GM12878 (cell line): ENCODE measurements around the gene CD7.

Experiments
- CEBPB ChIP-seq, 2 experiments: fragments of 150-350 bp in 1 of 2; IDR thresholded peaks; 2 replicates each; pipeline ENCODE4 v1.6.1; 2012 to 2014; ENCODE audit warnings: low read depth in 2 of 2, low read length in 2 of 2, borderline replicate concordance in 1 of 2, inconsistent platforms in 1 of 2
- CREB1 ChIP-seq: IDR thresholded peaks from 2 replicates; pipeline ENCODE4 v1.6.1; 2012; ENCODE audit warnings: low read depth, mild to moderate bottlenecking, inconsistent platforms
- GABPA ChIP-seq: IDR thresholded peaks from 2 replicates; pipeline ENCODE4 v1.6.1; 2014; ENCODE audit warnings: antibody characterized with exemption, low read depth, mild to moderate bottlenecking, inconsistent platforms
- JUND ChIP-seq: IDR thresholded peaks from 2 replicates; pipeline ENCODE4 v1.6.1; 2012; ENCODE audit warnings: low read depth, mild to moderate bottlenecking, low read length, improper control_type of control experiment, moderate library complexity
- POLR2A ChIP-seq: IDR thresholded peaks from 2 replicates; pipeline ENCODE4 v1.6.1; 2011; ENCODE audit warnings: low read depth, mild to moderate bottlenecking, low read length
- POLR2AphosphoS5 ChIP-seq: IDR thresholded peaks from 2 replicates; pipeline ENCODE4 v1.6.1; 2011; ENCODE audit warnings: mild to moderate bottlenecking, low read length, inconsistent platforms
- RAD51 ChIP-seq: fragments of 450-650 bp; IDR thresholded peaks from 2 replicates; pipeline ENCODE4 v1.6.1; 2016; ENCODE audit warnings: moderate library complexity, mild to moderate bottlenecking, inconsistent platforms
- STAT3 ChIP-seq: IDR thresholded peaks from 2 replicates; pipeline ENCODE4 v1.6.1; 2011; ENCODE audit warnings: low read depth, low read length, improper control_type of control experiment
- TF ChIP-seq, protein P1 (sequence below), 3 experiments: IDR thresholded peaks in 2 of 3; conservative IDR thresholded peaks in 1 of 3; 2 replicates each; pipeline ENCODE4 v1.5.1; 2011; ENCODE audit warnings: low read depth in 3 of 3, low read length in 3 of 3, mild to moderate bottlenecking in 3 of 3, control low read depth in 2 of 3, moderate library complexity in 2 of 3, inconsistent platforms in 1 of 3, mixed read lengths in 1 of 3; ENCODE audit not compliant: control insufficient read depth in 2 of 3, insufficient read depth in 1 of 3; ENCODE audit errors: extremely low read depth in 1 of 3

DNA sequence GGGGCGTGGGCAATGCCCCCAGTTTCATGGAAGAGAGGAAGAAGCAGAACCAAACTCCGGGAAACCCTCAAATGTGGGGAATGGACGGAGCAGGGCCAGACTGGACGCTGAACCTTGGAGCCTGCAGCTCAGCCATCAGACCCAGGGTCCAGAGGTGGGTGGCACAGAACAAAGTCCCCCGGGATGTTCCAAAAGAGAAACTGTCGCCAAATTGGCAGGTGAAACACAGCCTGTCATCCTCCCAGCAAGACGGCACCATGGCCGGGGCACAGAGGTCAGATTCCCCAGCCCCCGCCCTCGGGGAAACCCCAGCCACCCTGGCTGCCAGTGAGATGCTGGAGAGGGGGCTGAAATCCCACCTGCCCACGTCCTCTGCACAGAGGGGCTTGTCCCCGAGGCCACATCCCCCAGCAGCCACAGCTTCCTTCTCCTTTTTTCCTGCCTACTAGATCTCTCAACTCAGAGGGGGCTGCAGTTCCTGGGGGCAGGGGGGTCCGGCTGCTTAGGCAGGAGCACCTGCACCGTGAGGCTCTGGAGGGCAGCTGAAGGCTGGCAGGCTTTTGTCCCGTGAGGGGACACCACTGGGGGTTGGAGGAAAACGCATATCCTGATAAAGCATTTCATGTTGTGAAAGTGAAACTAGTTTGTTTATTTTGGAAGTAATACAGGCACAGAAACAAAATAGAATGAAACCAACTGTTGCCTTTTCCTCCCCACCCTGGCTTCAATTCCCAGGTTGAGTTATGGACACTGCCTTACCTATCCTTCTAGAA lies 17.4 kb upstream of the CD7 start:
- TF ChIP-seq GABPA (no peak), RAD51 (no peak), CEBPB (IDR thresholded peaks at IDR 0.05; ENCODE audit: borderline replicate concordance in 1 of 2, low read depth in 2 of 2, low read length in 2 of 2) (no peak), CREB1 (no peak), JUND (no peak), STAT3 (no peak), POLR2AphosphoS5 (no peak), POLR2A (no peak)
- TF ChIP-seq, protein P1, sequence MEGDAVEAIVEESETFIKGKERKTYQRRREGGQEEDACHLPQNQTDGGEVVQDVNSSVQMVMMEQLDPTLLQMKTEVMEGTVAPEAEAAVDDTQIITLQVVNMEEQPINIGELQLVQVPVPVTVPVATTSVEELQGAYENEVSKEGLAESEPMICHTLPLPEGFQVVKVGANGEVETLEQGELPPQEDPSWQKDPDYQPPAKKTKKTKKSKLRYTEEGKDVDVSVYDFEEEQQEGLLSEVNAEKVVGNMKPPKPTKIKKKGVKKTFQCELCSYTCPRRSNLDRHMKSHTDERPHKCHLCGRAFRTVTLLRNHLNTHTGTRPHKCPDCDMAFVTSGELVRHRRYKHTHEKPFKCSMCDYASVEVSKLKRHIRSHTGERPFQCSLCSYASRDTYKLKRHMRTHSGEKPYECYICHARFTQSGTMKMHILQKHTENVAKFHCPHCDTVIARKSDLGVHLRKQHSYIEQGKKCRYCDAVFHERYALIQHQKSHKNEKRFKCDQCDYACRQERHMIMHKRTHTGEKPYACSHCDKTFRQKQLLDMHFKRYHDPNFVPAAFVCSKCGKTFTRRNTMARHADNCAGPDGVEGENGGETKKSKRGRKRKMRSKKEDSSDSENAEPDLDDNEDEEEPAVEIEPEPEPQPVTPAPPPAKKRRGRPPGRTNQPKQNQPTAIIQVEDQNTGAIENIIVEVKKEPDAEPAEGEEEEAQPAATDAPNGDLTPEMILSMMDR (IDR thresholded peaks at IDR 0.05 in 2 of 3, conservative IDR thresholded peaks at IDR 0.05 in 1 of 3; ENCODE audit: control insufficient read depth in 2 of 3, extremely low read depth in 1 of 3, insufficient read depth in 1 of 3, low read depth in 3 of 3, low read length in 3 of 3), result no peak
